Activated CD4-positive, alpha-beta memory T cell treated with anti-CD3 and anti-CD28 coated beads for 36 hours (primary cell): ENCODE measurements around the gene FAM98B. TPM values are rescaled to one million over a fixed set of nuclear protein-coding genes. Genes with fewer than 3 reads are reported as not detected.

Experiments
- CTCF ChIA-PET: fragments of 350-600 bp; sonication (Branson Sonifier 250); formaldehyde crosslinking; loops from one replicate; lab custom pipeline; 2021; ENCODE audit warnings: antibody characterized with exemption, inconsistent platforms; lab: Charles Lee
- POLR2A ChIA-PET: fragments of 350-600 bp; sonication (Branson Sonifier 250); formaldehyde crosslinking; loops from one replicate; lab custom pipeline; 2021; ENCODE audit warnings: antibody characterized with exemption; lab: Charles Lee
- DNase-seq: peaks from one replicate; pipeline ENCODE4 v3.0.0-alpha.2; 2020
- H3K27ac Mint-ChIP-seq: one replicate; pipeline ENCODE4 v1.8.0; 2021; ENCODE audit warnings: mixed read lengths
- H3K27me3 Mint-ChIP-seq: one replicate; pipeline ENCODE4 v1.8.0; 2021; ENCODE audit warnings: mixed read lengths
- H3K36me3 Mint-ChIP-seq: one replicate; pipeline ENCODE4 v1.8.0; 2021; ENCODE audit warnings: mixed read lengths
- H3K4me1 Mint-ChIP-seq: one replicate; pipeline ENCODE4 v1.8.0; 2021; ENCODE audit warnings: low read depth, mixed read lengths
- H3K4me3 Mint-ChIP-seq: one replicate; pipeline ENCODE4 v1.8.0; 2021; ENCODE audit warnings: mild to moderate bottlenecking, mixed read lengths
- H3K9me3 Mint-ChIP-seq: one replicate; pipeline ENCODE4 v1.8.0; 2021; ENCODE audit warnings: mixed read lengths
- intact Hi-C: fragments of 100-400 bp; cut with micrococcal nuclease; formaldehyde crosslinking; loops from one replicate; pipeline ENCODE4 v1.15.1; 2023
- total RNA-seq, 2 experiments: library from RNA; stranded (reverse); gene quantifications; one replicate each; pipeline ENCODE4 v1.2.3, GENCODE V29; 2021

Gene FAM98B
- total RNA-seq, 2 experiments from 2014 or later: 40.2 to 44.7 TPM

GRCh38 chr15:38463893-38464292, 10.0 kb downstream of the FAM98B start:
- Mint-ChIP-seq H3K4me3 (no peak overlapping the region), H3K4me1 (peaks cover 25% of the 10 kb centered on the region), H3K36me3 (peaks cover 4% of the 10 kb centered on the region), H3K27ac (no peak overlapping the region), H3K27me3 (no peaks in the 10 kb centered on the region), H3K9me3 (no peaks in the 10 kb centered on the region)
- POLR2A ChIA-PET: no interaction called here
- intact Hi-C loops: no loop called here
- CTCF ChIA-PET: interaction anchor here (0.9 to 2.9 kb wide), 2 partner anchors 10 to 236 kb away, joined by 3 to 15 read pairs; no protein-coding TSS in a partner anchor
- DNase-seq: no peak

GRCh38 chr15:38464675-38465074, 10.7 kb downstream of the FAM98B start:
- Mint-ChIP-seq H3K9me3 (no peaks in the 10 kb centered on the region), H3K27me3 (no peaks in the 10 kb centered on the region), H3K4me3 (no peak overlapping the region), H3K27ac (no peak overlapping the region), H3K36me3 (peaks cover 4% of the 10 kb centered on the region), H3K4me1 (peaks cover 24% of the 10 kb centered on the region)
- POLR2A ChIA-PET: no interaction called here
- intact Hi-C loops: no loop called here
- DNase-seq: no peak
- CTCF ChIA-PET: interaction anchor here (0.6 to 2.9 kb wide), 5 partner anchors 10 to 243 kb away, joined by 3 to 15 read pairs (median 4); no protein-coding TSS in a partner anchor

- POLR2A ChIA-PET: no interaction called here
- DNase-seq: no peak
- no peak overlapping the region for H3K4me3 Mint-ChIP-seq
- H3K4me1 Mint-ChIP-seq: peaks cover 3% of the 10 kb centered on the region
- intact Hi-C loops: no loop called here
- H3K36me3 Mint-ChIP-seq: peaks cover 22% of the 10 kb centered on the region
- H3K27me3 Mint-ChIP-seq: no peaks in the 10 kb centered on the region
- CTCF ChIA-PET: interaction anchor here (1.0 to 5.7 kb wide), 4 partner anchors 30 to 233 kb away, joined by 3 to 56 read pairs (median 28); no protein-coding TSS in a partner anchor
- no peaks in the 10 kb centered on the region for H3K9me3 Mint-ChIP-seq
- no peak overlapping the region for H3K27ac Mint-ChIP-seq
Observed at GRCh38 chr15:38470816-38471215, 16.9 kb downstream of the FAM98B start.

- H3K9me3 Mint-ChIP-seq: no peaks in the 10 kb centered on the region
- no peak overlapping the region for H3K27ac Mint-ChIP-seq
- DNase-seq: no peak
- H3K4me3 Mint-ChIP-seq: no peak overlapping the region
- ChIA-PET POLR2A (interaction anchor here (0.8 kb wide), 1 partner anchor 17 kb away, joined by 3 read pairs; no protein-coding TSS in a partner anchor), CTCF (interaction anchor here (0.9 to 5.7 kb wide), 10 partner anchors 14 to 344 kb away, joined by 3 to 56 read pairs (median 6); partner anchors contain the start of gene RASGRP1)
- peaks cover 3% of the 10 kb centered on the region for H3K4me1 Mint-ChIP-seq
- H3K27me3 Mint-ChIP-seq: no peaks in the 10 kb centered on the region
- peaks cover 27% of the 10 kb centered on the region for H3K36me3 Mint-ChIP-seq
- intact Hi-C loops: no loop called here
Observed at GRCh38 chr15:38471974-38472373, 18.0 kb downstream of the FAM98B start.

GRCh38 chr15:38474155-38474757, 20.3 kb downstream of the FAM98B start:
- CTCF ChIA-PET: interaction anchor here (0.6 to 6.0 kb wide), 19 partner anchors 10 to 426 kb away, joined by 3 to 84 read pairs (median 4); partner anchors contain the start of genes FAM98B and RASGRP1
- Mint-ChIP-seq H3K27me3 (no peaks in the 10 kb centered on the region), H3K4me1 (peaks cover 9% of the 10 kb centered on the region), H3K9me3 (no peaks in the 10 kb centered on the region), H3K36me3 (peaks cover 37% of the 10 kb centered on the region), H3K27ac (no peak overlapping the region), H3K4me3 (no peak overlapping the region)
- intact Hi-C loops: loop anchor here (1.0 kb wide), 4 partner anchors 86 to 225 kb away; no protein-coding TSS in a partner anchor
- no peak for DNase-seq
- POLR2A ChIA-PET: interaction anchor here (1.3 kb wide), 1 partner anchor 20 kb away, joined by 4 read pairs; the partner anchor contains the start of gene FAM98B

- H3K27ac Mint-ChIP-seq: no peak overlapping the region
- peaks cover 15% of the 10 kb centered on the region for H3K4me1 Mint-ChIP-seq
- DNase-seq: no peak
- no peaks in the 10 kb centered on the region for H3K27me3 Mint-ChIP-seq
- H3K9me3 Mint-ChIP-seq: no peaks in the 10 kb centered on the region
- intact Hi-C loops: no loop called here
- CTCF ChIA-PET: interaction anchor here (0.8 to 6.0 kb wide), 13 partner anchors 12 to 225 kb away, joined by 3 to 84 read pairs (median 4); partner anchors contain the start of genes FAM98B and RASGRP1
- H3K36me3 Mint-ChIP-seq: peaks cover 37% of the 10 kb centered on the region
- no peak overlapping the region for H3K4me3 Mint-ChIP-seq
- POLR2A ChIA-PET: interaction anchor here (1.3 kb wide), 1 partner anchor 21 kb away, joined by 4 read pairs; the partner anchor contains the start of gene FAM98B
Observed at GRCh38 chr15:38475361-38475760, 21.4 kb downstream of the FAM98B start.

- CTCF ChIA-PET: interaction anchor here (1.3 to 6.0 kb wide), 4 partner anchors 22 to 232 kb away, joined by 3 to 84 read pairs (median 6); no protein-coding TSS in a partner anchor
- intact Hi-C loops: no loop called here
- DNase-seq: no peak
- Mint-ChIP-seq H3K27me3 (no peaks in the 10 kb centered on the region), H3K4me3 (no peak overlapping the region), H3K9me3 (no peaks in the 10 kb centered on the region), H3K4me1 (peaks cover 17% of the 10 kb centered on the region), H3K36me3 (peaks cover 38% of the 10 kb centered on the region), H3K27ac (no peak overlapping the region)
- POLR2A ChIA-PET: no interaction called here
Observed at GRCh38 chr15:38476120-38476519, 22.2 kb downstream of the FAM98B start.

GRCh38 chr15:38477637-38478036, 23.7 kb downstream of the FAM98B start:
- CTCF ChIA-PET: interaction anchor here (0.5 to 6.0 kb wide), 7 partner anchors 12 to 230 kb away, joined by 3 to 84 read pairs (median 8); no protein-coding TSS in a partner anchor
- peaks cover 42% of the 10 kb centered on the region for H3K36me3 Mint-ChIP-seq
- intact Hi-C loops: no loop called here
- POLR2A ChIA-PET: interaction anchor here (1.2 to 1.3 kb wide), 2 partner anchors 78 to 84 kb away, joined by 3 to 4 read pairs; no protein-coding TSS in a partner anchor
- H3K27me3 Mint-ChIP-seq: no peaks in the 10 kb centered on the region
- no peak overlapping the region for H3K27ac Mint-ChIP-seq
- H3K4me3 Mint-ChIP-seq: no peak overlapping the region
- H3K4me1 Mint-ChIP-seq: peaks cover 27% of the 10 kb centered on the region
- no peaks in the 10 kb centered on the region for H3K9me3 Mint-ChIP-seq
- DNase-seq: no peak

GRCh38 chr15:38479266-38479665, 25.3 kb downstream of the FAM98B start:
- no peaks in the 10 kb centered on the region for H3K27me3 Mint-ChIP-seq
- intact Hi-C loops: no loop called here
- H3K27ac Mint-ChIP-seq: no peak overlapping the region
- ChIA-PET CTCF (interaction anchor here (1.2 to 6.0 kb wide), 3 partner anchors 204 to 221 kb away, joined by 4 to 84 read pairs (median 18); no protein-coding TSS in a partner anchor), POLR2A (interaction anchor here (1.2 kb wide), 1 partner anchor 25 kb away, joined by 4 read pairs; the partner anchor contains the start of gene FAM98B)
- no peak for DNase-seq
- H3K36me3 Mint-ChIP-seq: peaks cover 41% of the 10 kb centered on the region
- peaks cover 29% of the 10 kb centered on the region for H3K4me1 Mint-ChIP-seq
- H3K4me3 Mint-ChIP-seq: no peak overlapping the region
- H3K9me3 Mint-ChIP-seq: no peaks in the 10 kb centered on the region

- Mint-ChIP-seq H3K9me3 (no peaks in the 10 kb centered on the region), H3K27ac (no peak overlapping the region), H3K27me3 (no peaks in the 10 kb centered on the region), H3K4me1 (peaks cover 27% of the 10 kb centered on the region), H3K36me3 (peaks cover 36% of the 10 kb centered on the region), H3K4me3 (no peak overlapping the region)
- intact Hi-C loops: no loop called here
- CTCF ChIA-PET: interaction anchor here (0.6 to 6.0 kb wide), 3 partner anchors 62 to 220 kb away, joined by 3 to 84 read pairs (median 4); no protein-coding TSS in a partner anchor
- DNase-seq: no peak
- POLR2A ChIA-PET: no interaction called here
Observed at GRCh38 chr15:38479756-38480155, 25.8 kb downstream of the FAM98B start.

GRCh38 chr15:38481113-38481512, 27.2 kb downstream of the FAM98B start:
- DNase-seq: no peak
- CTCF ChIA-PET: interaction anchor here (1.3 to 3.1 kb wide), 2 partner anchors 83 to 209 kb away, joined by 3 to 19 read pairs; no protein-coding TSS in a partner anchor

GRCh38 chr15:38481761-38482160, 27.8 kb downstream of the FAM98B start:
- Mint-ChIP-seq H3K27ac (no peak overlapping the region), H3K4me3 (no peak overlapping the region), H3K4me1 (peaks cover 42% of the 10 kb centered on the region), H3K36me3 (peaks cover 36% of the 10 kb centered on the region), H3K27me3 (no peaks in the 10 kb centered on the region), H3K9me3 (no peaks in the 10 kb centered on the region)
- intact Hi-C loops: no loop called here
- ChIA-PET POLR2A (no interaction called here), CTCF (interaction anchor here (1.3 to 3.1 kb wide), 3 partner anchors 82 to 218 kb away, joined by 3 to 19 read pairs (median 10); no protein-coding TSS in a partner anchor)
- DNase-seq: no peak

More at GRCh38 chr15:38481113-38481512, 27.2 kb downstream of the FAM98B start:
- Mint-ChIP-seq H3K4me3 (no peak overlapping the region), H3K27me3 (no peaks in the 10 kb centered on the region), H3K4me1 (peaks cover 37% of the 10 kb centered on the region), H3K9me3 (no peaks in the 10 kb centered on the region), H3K36me3 (peaks cover 37% of the 10 kb centered on the region), H3K27ac (peak overlapping the region; percentile 2)
- POLR2A ChIA-PET: no interaction called here
- intact Hi-C loops: no loop called here
